ENCODE data around the gene PTOV1. TPM values are rescaled to one million over a fixed set of nuclear protein-coding genes. Genes with fewer than 3 reads are reported as not detected.

PTOV1 gene
- total and polyA plus RNA-seq, 10 of the 15 experiments (the other 5 are each of a cell fraction or from before 2014, with no cell fraction given) = 3.2 to 83.5 (median 22.3) TPM

DNA sequence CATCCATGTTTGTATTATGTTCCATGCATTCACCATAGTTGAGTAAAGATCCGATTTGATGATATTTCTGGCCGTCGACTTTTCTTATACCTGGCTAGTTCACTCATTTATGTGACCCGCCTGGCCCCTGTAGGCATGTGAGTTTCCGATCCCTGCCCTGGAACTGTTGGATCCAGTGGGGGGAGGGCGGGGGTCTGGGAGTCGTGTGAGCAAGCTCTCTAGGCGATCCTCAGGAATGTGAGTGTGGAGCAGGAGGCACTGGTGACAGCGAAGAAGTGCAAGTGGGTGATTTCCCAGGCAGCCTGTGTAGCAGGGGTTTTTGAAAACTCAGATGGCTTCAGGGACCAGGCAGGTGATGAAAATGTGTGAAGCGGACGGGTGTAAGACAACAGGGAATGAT, 10.6 kb upstream of the PTOV1 start:
- SMC1A ChIA-PET (ENCODE audit: uncharacterized antibody, unreplicated experiment) = interaction anchor here (0.5 to 0.6 kb wide), 2 partner anchors 8 to 118 kb away, joined by 3 read pairs; no protein-coding TSS in a partner anchor
- H3K27ac ChIP-seq (ENCODE audit: control insufficient read depth, insufficient read depth) = no peak overlapping the region
- ATAC-seq (no peak), FAIRE-seq (no peak), DNase-seq (ENCODE audit: low read depth, low spot score) (no peak)
- intact Hi-C loops (cut with micrococcal nuclease; ENCODE audit: unreplicated experiment) (no loop called here), in situ Hi-C loops (cut with MboI) (no loop called here)
- RAD21 ChIA-PET (ENCODE audit: unreplicated experiment) = no interaction called here
- no peaks in the 10 kb centered on the region for H3K9me3 ChIP-seq (replicated peaks; ENCODE audit: control insufficient read depth, insufficient read depth, low read length)
- H4K20me1 ChIP-seq (ENCODE audit: control insufficient read depth, insufficient read depth) = no peaks in the 10 kb centered on the region
- H3K79me2 ChIP-seq (ENCODE audit: control insufficient read depth, insufficient read depth, low read length) = no peaks in the 10 kb centered on the region
- CTCF ChIA-PET = no interaction called here
- H3K36me3 ChIP-seq (ENCODE audit: control insufficient read depth in 2 of 2, insufficient read depth in 2 of 2, low read length in 1 of 2) = peaks cover 10 to 11% of the 10 kb centered on the region in 2 experiments
- POLR2A ChIA-PET = no interaction called here
- H3K4me1 ChIP-seq (ENCODE audit: control insufficient read depth, insufficient read depth, low read length) = peaks cover 13% of the 10 kb centered on the region
- no peak for TF ChIP-seq MYC (IDR thresholded peaks at IDR 0.05; ENCODE audit: insufficient read depth, insufficient read length, insufficient replicate concordance, low read length, severe bottlenecking)
- TF ChIP-seq SIN3A (IDR thresholded peaks at IDR 0.05; ENCODE audit: low read depth, low read length) = no peak
- TF ChIP-seq IKZF1 (conservative IDR thresholded peaks at IDR 0.05) = no peak
- TF ChIP-seq, protein P1, sequence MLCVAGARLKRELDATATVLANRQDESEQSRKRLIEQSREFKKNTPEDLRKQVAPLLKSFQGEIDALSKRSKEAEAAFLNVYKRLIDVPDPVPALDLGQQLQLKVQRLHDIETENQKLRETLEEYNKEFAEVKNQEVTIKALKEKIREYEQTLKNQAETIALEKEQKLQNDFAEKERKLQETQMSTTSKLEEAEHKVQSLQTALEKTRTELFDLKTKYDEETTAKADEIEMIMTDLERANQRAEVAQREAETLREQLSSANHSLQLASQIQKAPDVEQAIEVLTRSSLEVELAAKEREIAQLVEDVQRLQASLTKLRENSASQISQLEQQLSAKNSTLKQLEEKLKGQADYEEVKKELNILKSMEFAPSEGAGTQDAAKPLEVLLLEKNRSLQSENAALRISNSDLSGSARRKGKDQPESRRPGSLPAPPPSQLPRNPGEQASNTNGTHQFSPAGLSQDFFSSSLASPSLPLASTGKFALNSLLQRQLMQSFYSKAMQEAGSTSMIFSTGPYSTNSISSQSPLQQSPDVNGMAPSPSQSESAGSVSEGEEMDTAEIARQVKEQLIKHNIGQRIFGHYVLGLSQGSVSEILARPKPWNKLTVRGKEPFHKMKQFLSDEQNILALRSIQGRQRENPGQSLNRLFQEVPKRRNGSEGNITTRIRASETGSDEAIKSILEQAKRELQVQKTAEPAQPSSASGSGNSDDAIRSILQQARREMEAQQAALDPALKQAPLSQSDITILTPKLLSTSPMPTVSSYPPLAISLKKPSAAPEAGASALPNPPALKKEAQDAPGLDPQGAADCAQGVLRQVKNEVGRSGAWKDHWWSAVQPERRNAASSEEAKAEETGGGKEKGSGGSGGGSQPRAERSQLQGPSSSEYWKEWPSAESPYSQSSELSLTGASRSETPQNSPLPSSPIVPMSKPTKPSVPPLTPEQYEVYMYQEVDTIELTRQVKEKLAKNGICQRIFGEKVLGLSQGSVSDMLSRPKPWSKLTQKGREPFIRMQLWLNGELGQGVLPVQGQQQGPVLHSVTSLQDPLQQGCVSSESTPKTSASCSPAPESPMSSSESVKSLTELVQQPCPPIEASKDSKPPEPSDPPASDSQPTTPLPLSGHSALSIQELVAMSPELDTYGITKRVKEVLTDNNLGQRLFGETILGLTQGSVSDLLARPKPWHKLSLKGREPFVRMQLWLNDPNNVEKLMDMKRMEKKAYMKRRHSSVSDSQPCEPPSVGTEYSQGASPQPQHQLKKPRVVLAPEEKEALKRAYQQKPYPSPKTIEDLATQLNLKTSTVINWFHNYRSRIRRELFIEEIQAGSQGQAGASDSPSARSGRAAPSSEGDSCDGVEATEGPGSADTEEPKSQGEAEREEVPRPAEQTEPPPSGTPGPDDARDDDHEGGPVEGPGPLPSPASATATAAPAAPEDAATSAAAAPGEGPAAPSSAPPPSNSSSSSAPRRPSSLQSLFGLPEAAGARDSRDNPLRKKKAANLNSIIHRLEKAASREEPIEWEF (IDR thresholded peaks at IDR 0.05; ENCODE audit: insufficient replicate concordance, low read depth, low read length) = no peak
- TF ChIP-seq SIX5 (IDR thresholded peaks at IDR 0.05; ENCODE audit: low read depth, low read length, severe bottlenecking) = no peak
- no peak overlapping the region for H3K9ac ChIP-seq (ENCODE audit: control insufficient read depth, insufficient read depth, low read length)
- WGBS (ENCODE audit: insufficient coverage, insufficient replicate concordance, low lambda C conversion rate, missing lambda C conversion rate) = 97% methylated on average over 11 of the region's 11 CpGs
- no peak overlapping the region for H2AFZ ChIP-seq (ENCODE audit: control insufficient read depth, low read depth, low read length)
- no TSS peak for BruUV-seq (replicated peaks)
- no peak overlapping the region for H3K4me3 ChIP-seq
- H3K4me2 ChIP-seq (ENCODE audit: control insufficient read depth, insufficient read depth) = no peak overlapping the region
- H3K27me3 ChIP-seq (replicated peaks in 1 of 2; ENCODE audit: control insufficient read depth in 2 of 2, insufficient read depth in 2 of 2, low read length in 1 of 2) = no peaks in the 10 kb centered on the region

Measured in GM12878 (cell line).